ENCODE results near the gene UBA1. TPM values are rescaled to one million over a fixed set of nuclear protein-coding genes. Genes with fewer than 3 reads are reported as not detected.

The UBA1 gene
- total RNA-seq, 1 experiment from 2014 or later = 275 TPM

GRCh38 chrX:47172971-47173792 lies 20.4 kb upstream of the UBA1 start:
- Histone ChIP-seq H3K4me3 (replicated peaks in 1 of 2; ENCODE audit: low read depth in 1 of 2, low read length in 2 of 2) (no peak overlapping the region), H3K4me2 (ENCODE audit: low read length) (no peak overlapping the region), H4K20me1 (ENCODE audit: insufficient read depth) (no peaks in the 10 kb centered on the region), H3K4me1 (ENCODE audit: control insufficient read depth in 1 of 2, insufficient read depth in 2 of 2, low read length in 2 of 2) (no peaks in the 10 kb centered on the region), H3K27ac (ENCODE audit: low read depth, low read length) (no peak overlapping the region), H3K9ac (ENCODE audit: low read length) (no peak overlapping the region), H3K9me3 (ENCODE audit: control insufficient read depth in 1 of 2, insufficient read depth in 1 of 2, low read depth in 1 of 2, low read length in 2 of 2) (no peaks in the 10 kb centered on the region), H3K9me2 (ENCODE audit: insufficient read depth) (no peaks in the 10 kb centered on the region), H2AFZ (ENCODE audit: low read depth, low read length, poor library complexity, severe bottlenecking) (no peak overlapping the region), H3K79me2 (ENCODE audit: insufficient read depth, low read length) (peaks cover 8% of the 10 kb centered on the region; the same call in 1 of the 2 replicates), H3K27me3 (ENCODE audit: insufficient read depth, low read length) (no peaks in the 10 kb centered on the region), H3K36me3 (ENCODE audit: control insufficient read depth in 1 of 2, insufficient read depth in 2 of 2, low read length in 2 of 2) (no peaks in the 10 kb centered on the region)
- DNase-seq (ENCODE audit: low read depth, low spot score) (no peak), ATAC-seq (no peak)
- intact Hi-C loops (cut with micrococcal nuclease) = no loop called here
- TF ChIP-seq POLR2A (IDR thresholded peaks at IDR 0.05; ENCODE audit: borderline replicate concordance, extremely low read depth, insufficient read depth, insufficient read length) (no peak), JUND (IDR thresholded peaks at IDR 0.05) (no peak), FOSL1 (IDR thresholded peaks at IDR 0.05; ENCODE audit: low read depth) (no peak), ZFX (IDR thresholded peaks at IDR 0.05) (no peak), RAD21 (IDR thresholded peaks at IDR 0.05; ENCODE audit: low read depth) (no peak), ZNF274 (IDR thresholded peaks at IDR 0.05; ENCODE audit: low read depth, low read length) (no peak), CEBPB (IDR thresholded peaks at IDR 0.05; ENCODE audit: low read depth) (no peak), EGR1 (IDR thresholded peaks at IDR 0.05; ENCODE audit: low read depth) (no peak), ELF1 (IDR thresholded peaks at IDR 0.05; ENCODE audit: borderline replicate concordance, low read depth) (no peak), YY1 (IDR thresholded peaks at IDR 0.05; ENCODE audit: extremely low read depth, insufficient replicate concordance, low read depth, low read length) (no peak), SRF (IDR thresholded peaks at IDR 0.05; ENCODE audit: low read depth) (no peak), CBX3 (IDR thresholded peaks at IDR 0.05; ENCODE audit: low read depth) (no peak)
- TF ChIP-seq, protein P1, sequence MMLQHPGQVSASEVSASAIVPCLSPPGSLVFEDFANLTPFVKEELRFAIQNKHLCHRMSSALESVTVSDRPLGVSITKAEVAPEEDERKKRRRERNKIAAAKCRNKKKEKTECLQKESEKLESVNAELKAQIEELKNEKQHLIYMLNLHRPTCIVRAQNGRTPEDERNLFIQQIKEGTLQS (IDR thresholded peaks at IDR 0.05) = no peak
- TF ChIP-seq, protein P2, sequence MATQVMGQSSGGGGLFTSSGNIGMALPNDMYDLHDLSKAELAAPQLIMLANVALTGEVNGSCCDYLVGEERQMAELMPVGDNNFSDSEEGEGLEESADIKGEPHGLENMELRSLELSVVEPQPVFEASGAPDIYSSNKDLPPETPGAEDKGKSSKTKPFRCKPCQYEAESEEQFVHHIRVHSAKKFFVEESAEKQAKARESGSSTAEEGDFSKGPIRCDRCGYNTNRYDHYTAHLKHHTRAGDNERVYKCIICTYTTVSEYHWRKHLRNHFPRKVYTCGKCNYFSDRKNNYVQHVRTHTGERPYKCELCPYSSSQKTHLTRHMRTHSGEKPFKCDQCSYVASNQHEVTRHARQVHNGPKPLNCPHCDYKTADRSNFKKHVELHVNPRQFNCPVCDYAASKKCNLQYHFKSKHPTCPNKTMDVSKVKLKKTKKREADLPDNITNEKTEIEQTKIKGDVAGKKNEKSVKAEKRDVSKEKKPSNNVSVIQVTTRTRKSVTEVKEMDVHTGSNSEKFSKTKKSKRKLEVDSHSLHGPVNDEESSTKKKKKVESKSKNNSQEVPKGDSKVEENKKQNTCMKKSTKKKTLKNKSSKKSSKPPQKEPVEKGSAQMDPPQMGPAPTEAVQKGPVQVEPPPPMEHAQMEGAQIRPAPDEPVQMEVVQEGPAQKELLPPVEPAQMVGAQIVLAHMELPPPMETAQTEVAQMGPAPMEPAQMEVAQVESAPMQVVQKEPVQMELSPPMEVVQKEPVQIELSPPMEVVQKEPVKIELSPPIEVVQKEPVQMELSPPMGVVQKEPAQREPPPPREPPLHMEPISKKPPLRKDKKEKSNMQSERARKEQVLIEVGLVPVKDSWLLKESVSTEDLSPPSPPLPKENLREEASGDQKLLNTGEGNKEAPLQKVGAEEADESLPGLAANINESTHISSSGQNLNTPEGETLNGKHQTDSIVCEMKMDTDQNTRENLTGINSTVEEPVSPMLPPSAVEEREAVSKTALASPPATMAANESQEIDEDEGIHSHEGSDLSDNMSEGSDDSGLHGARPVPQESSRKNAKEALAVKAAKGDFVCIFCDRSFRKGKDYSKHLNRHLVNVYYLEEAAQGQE (IDR thresholded peaks at IDR 0.05; ENCODE audit: low read depth) = no peak
- TF ChIP-seq, protein P3, sequence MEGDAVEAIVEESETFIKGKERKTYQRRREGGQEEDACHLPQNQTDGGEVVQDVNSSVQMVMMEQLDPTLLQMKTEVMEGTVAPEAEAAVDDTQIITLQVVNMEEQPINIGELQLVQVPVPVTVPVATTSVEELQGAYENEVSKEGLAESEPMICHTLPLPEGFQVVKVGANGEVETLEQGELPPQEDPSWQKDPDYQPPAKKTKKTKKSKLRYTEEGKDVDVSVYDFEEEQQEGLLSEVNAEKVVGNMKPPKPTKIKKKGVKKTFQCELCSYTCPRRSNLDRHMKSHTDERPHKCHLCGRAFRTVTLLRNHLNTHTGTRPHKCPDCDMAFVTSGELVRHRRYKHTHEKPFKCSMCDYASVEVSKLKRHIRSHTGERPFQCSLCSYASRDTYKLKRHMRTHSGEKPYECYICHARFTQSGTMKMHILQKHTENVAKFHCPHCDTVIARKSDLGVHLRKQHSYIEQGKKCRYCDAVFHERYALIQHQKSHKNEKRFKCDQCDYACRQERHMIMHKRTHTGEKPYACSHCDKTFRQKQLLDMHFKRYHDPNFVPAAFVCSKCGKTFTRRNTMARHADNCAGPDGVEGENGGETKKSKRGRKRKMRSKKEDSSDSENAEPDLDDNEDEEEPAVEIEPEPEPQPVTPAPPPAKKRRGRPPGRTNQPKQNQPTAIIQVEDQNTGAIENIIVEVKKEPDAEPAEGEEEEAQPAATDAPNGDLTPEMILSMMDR (IDR thresholded peaks at IDR 0.05 in 2 of 3, conservative IDR thresholded peaks at IDR 0.05 in 1 of 3; ENCODE audit: borderline replicate concordance in 1 of 3, insufficient read depth in 1 of 3, low read depth in 2 of 3, low read length in 2 of 3) = no peak
- no TSS peak for BruUV-seq (replicated peaks)
- RAD21 ChIA-PET (ENCODE audit: low non-redundant PET in 1 of 2, low total read pairs in 2 of 2, uncharacterized antibody in 2 of 2, unreplicated experiment in 2 of 2) = no interaction called here
- POLR2A ChIA-PET = no interaction called here
- CTCF ChIA-PET = no interaction called here
